IMR-90 (cell line): ENCODE data around the gene SFXN3. TPM values are rescaled to one million over a fixed set of nuclear protein-coding genes. Genes with fewer than 3 reads are reported as not detected.

Source experiments
- ATAC-seq: fragments of 200-7000 bp; cut with Tn5 transposase; 2 replicates; pipeline ENCODE4 v1.9.1; 2020; ENCODE audit warnings: low read depth, mild to moderate bottlenecking, moderate library complexity
- BruUV-seq: library from RNA; stranded (reverse); fragments of 400-500 nt; replicated peaks from 2 replicates; lab custom pipeline; 2021; lab: Mats Ljungman, UMichigan
- CTCF ChIA-PET: fragments of 300-600 bp; formaldehyde crosslinking; extraction: SDS; loops from one replicate; lab custom pipeline; 2021; ENCODE audit warnings: antibody characterized with exemption; lab: Yijun Ruan, JAX
- POLR2A ChIA-PET: fragments of 300-600 bp; sonication (Branson Sonifier 250); formaldehyde crosslinking; loops from one replicate; lab custom pipeline; 2022; ENCODE audit warnings: antibody characterized with exemption; ENCODE audit not compliant: unreplicated experiment; lab: Charles Lee
- DNase-seq: peaks from one replicate; pipeline ENCODE4 v3.0.0; 2013
- H2AFZ ChIP-seq: replicated peaks from 2 replicates; pipeline ENCODE3; 2013; ENCODE audit warnings: low read length, mild to moderate bottlenecking; ENCODE audit not compliant: poor library complexity
- H2AK5ac ChIP-seq: 2 replicates; pipeline ENCODE4 v1.6.1; 2013; ENCODE audit warnings: low read depth, low read length, inconsistent platforms
- H2AK9ac ChIP-seq: replicated peaks from 2 replicates; pipeline ENCODE3; 2013; ENCODE audit warnings: mild to moderate bottlenecking, low read depth, low read length, moderate library complexity; ENCODE audit not compliant: poor library complexity
- H2BK120ac ChIP-seq: 2 replicates; pipeline ENCODE4 v1.6.1; 2013; ENCODE audit warnings: low read depth, low read length, inconsistent platforms
- H2BK15ac ChIP-seq: 3 replicates; pipeline ENCODE4 v1.6.1; 2013; ENCODE audit warnings: low read depth, low read length, inconsistent platforms
- H2BK20ac ChIP-seq: 2 replicates; pipeline ENCODE4 v1.6.1; 2013; ENCODE audit warnings: low read depth, mild to moderate bottlenecking, inconsistent platforms, low read length, moderate library complexity
- H2BK5ac ChIP-seq: 2 replicates; pipeline ENCODE4 v1.6.1; 2013; ENCODE audit warnings: mild to moderate bottlenecking, low read depth, low read length, inconsistent platforms; ENCODE audit not compliant: poor library complexity, severe bottlenecking
- H3K14ac ChIP-seq: replicated peaks from 2 replicates; pipeline ENCODE4 v1.6.1; 2013; ENCODE audit warnings: low read depth, low read length, inconsistent platforms
- H3K18ac ChIP-seq: 2 replicates; pipeline ENCODE4 v1.6.1; 2013; ENCODE audit warnings: low read depth, low read length, control low read depth
- H3K23ac ChIP-seq: 2 replicates; pipeline ENCODE4 v1.6.1; 2013; ENCODE audit warnings: low read depth, low read length, inconsistent platforms
- H3K27ac ChIP-seq: 2 replicates; pipeline ENCODE4 v1.5.1; 2013; ENCODE audit warnings: mild to moderate bottlenecking, control low read depth, low read length; ENCODE audit not compliant: insufficient read depth
- H3K27me3 ChIP-seq: 2 replicates; pipeline ENCODE4 v1.6.1; 2013; ENCODE audit warnings: low read length; ENCODE audit not compliant: control insufficient read depth, insufficient read depth
- H3K36me3 ChIP-seq: 2 replicates; pipeline ENCODE4 v1.6.1; 2013; ENCODE audit warnings: low read length, mixed read lengths; ENCODE audit not compliant: control insufficient read depth, insufficient read depth
- H3K4ac ChIP-seq: 2 replicates; pipeline ENCODE4 v1.6.1; 2013; ENCODE audit warnings: low read depth, low read length, inconsistent platforms
- H3K4me1 ChIP-seq: 2 replicates; pipeline ENCODE4 v1.6.1; 2013; ENCODE audit warnings: low read length, mixed read lengths; ENCODE audit not compliant: control insufficient read depth, insufficient read depth
- H3K4me2 ChIP-seq: 2 replicates; pipeline ENCODE4 v1.6.1; 2013; ENCODE audit warnings: low read depth, mild to moderate bottlenecking, control low read depth, low read length, moderate library complexity
- H3K4me3 ChIP-seq: 2 replicates; pipeline ENCODE4 v1.5.1; 2013; ENCODE audit warnings: low read depth, mild to moderate bottlenecking, control low read depth, low read length, moderate library complexity; ENCODE audit not compliant: insufficient read depth
- H3K56ac ChIP-seq: 2 replicates; pipeline ENCODE4 v1.6.1; 2013; ENCODE audit warnings: low read length, inconsistent platforms; ENCODE audit not compliant: insufficient read depth; ENCODE audit errors: extremely low read depth
- H3K79me1 ChIP-seq, 2 experiments: 2 replicates each; pipeline ENCODE4 v1.6.1; 2013; ENCODE audit warnings: low read length in 2 of 2, inconsistent platforms in 1 of 2, low read depth in 1 of 2
- H3K9ac ChIP-seq: 2 replicates; pipeline ENCODE4 v1.6.1; 2013; ENCODE audit warnings: low read depth, low read length, control low read depth
- H3K9me1 ChIP-seq: 2 replicates; pipeline ENCODE4 v1.6.1; 2013; ENCODE audit warnings: low read length, inconsistent platforms; ENCODE audit not compliant: insufficient read depth
- H3K9me3 ChIP-seq: 2 replicates; pipeline ENCODE4 v1.6.1; 2013; ENCODE audit warnings: low read length; ENCODE audit not compliant: control insufficient read depth, insufficient read depth
- H4K20me1 ChIP-seq: 2 replicates; pipeline ENCODE4 v1.6.1; 2013; ENCODE audit warnings: low read length, inconsistent platforms; ENCODE audit not compliant: insufficient read depth
- H4K5ac ChIP-seq: 2 replicates; pipeline ENCODE4 v1.6.1; 2013; ENCODE audit warnings: mild to moderate bottlenecking, low read depth, low read length, control low read depth
- H4K8ac ChIP-seq, 2 experiments: 2 replicates each; pipeline ENCODE4 v1.6.1; 2013; ENCODE audit warnings: low read depth in 2 of 2, low read length in 2 of 2, control low read depth in 1 of 2, inconsistent platforms in 1 of 2
- H4K91ac ChIP-seq: 2 replicates; pipeline ENCODE4 v1.6.1; 2013; ENCODE audit warnings: low read depth, low read length, inconsistent platforms; ENCODE audit not compliant: insufficient read depth
- BHLHE40 ChIP-seq: fragments of 150-350 bp; IDR thresholded peaks from 2 replicates; pipeline ENCODE4 v1.6.1; 2016; ENCODE audit warnings: mild to moderate bottlenecking, low read depth, low read length
- CHD1 ChIP-seq: IDR thresholded peaks from 2 replicates; pipeline ENCODE4 v1.6.1; 2012; ENCODE audit warnings: low read depth, low read length, improper control_type of control experiment
- FOS ChIP-seq: fragments of 150-350 bp; IDR thresholded peaks from 2 replicates; pipeline ENCODE4 v1.6.1; 2016; ENCODE audit warnings: low read depth, low read length
- RAD21 ChIP-seq: IDR thresholded peaks from 2 replicates; pipeline ENCODE4 v1.6.1; 2012; ENCODE audit warnings: low read length, improper control_type of control experiment
- RCOR1 ChIP-seq: IDR thresholded peaks from 2 replicates; pipeline ENCODE4 v1.6.1; 2012; ENCODE audit warnings: mild to moderate bottlenecking, low read length, improper control_type of control experiment; ENCODE audit not compliant: insufficient replicate concordance
- RFX5 ChIP-seq: IDR thresholded peaks from 2 replicates; pipeline ENCODE4 v1.8.0; 2012; ENCODE audit warnings: low read depth, mild to moderate bottlenecking, low read length, moderate library complexity
- SMC3 ChIP-seq: fragments of 150-350 bp; IDR thresholded peaks from 2 replicates; pipeline ENCODE4 v1.6.1; 2016; ENCODE audit warnings: low read depth, mild to moderate bottlenecking, antibody characterized with exemption, low read length, moderate library complexity
- WGBS, 2 experiments: methylation state at CpG; one replicate each; pipeline versions ENCODE4 v1.1.5 to v1.1.7; 2013; ENCODE audit warnings: missing lambda C conversion rate in 2 of 2; ENCODE audit not compliant: insufficient read length in 1 of 2; ENCODE audit errors: extremely low coverage in 2 of 2; 5-methylcytosine and 5-hydroxymethylcytosine counted together
- dilution Hi-C: fragments of 300-500 bp; cut with HindIII; formaldehyde crosslinking; loops from one replicate; pipeline ENCODE4 v1.14.3; 2018; ENCODE audit warnings: low sequenced_read_pairs; ENCODE audit not compliant: unreplicated experiment
- in situ Hi-C: fragments of 300-500 bp; cut with MboI; formaldehyde crosslinking; loops from 3 replicates; pipeline ENCODE4 v1.14.3; 2019; ENCODE audit warnings: low sequenced_read_pairs, inconsistent platforms, mixed read lengths
- intact Hi-C: fragments of 100-400 bp; cut with micrococcal nuclease; formaldehyde crosslinking; loops from 2 replicates; pipeline ENCODE4 v1.10.0; 2022
- polyA plus RNA-seq, 3 experiments: library from polyadenylated mRNA; depleted of rRNA; stranded (reverse); fragments of >200 nt; gene quantifications; 2 replicates each; pipeline ENCODE4 v1.2.3, GENCODE V29; 2012; ENCODE audit warnings: low replicate concordance in 1 of 3
- total RNA-seq: library from RNA; depleted of rRNA; stranded (reverse); fragments of >200 nt; gene quantifications from 2 replicates; pipeline ENCODE4 v1.2.3, GENCODE V29; 2012

Gene SFXN3
- total and polyA plus RNA-seq, 2 of the 4 experiments (the other 2 are of a cell fraction), result 64.7 to 77.2 TPM

- intact Hi-C loops (no loop called here), dilution Hi-C loops (no loop called here)
These were observed 4.3 kb downstream of the SFXN3 start for GRCh38 chr10:101035314-101035713.

More at GRCh38 chr10:101035314-101035713, 4.3 kb downstream of the SFXN3 start:
- no peak overlapping the region for H3K4me2 ChIP-seq
- H3K23ac ChIP-seq, result no peak overlapping the region
- no peak overlapping the region for H4K8ac ChIP-seq
- no TSS peak for BruUV-seq
- peaks cover 2% of the 10 kb centered on the region; the same call in 1 of the 2 replicates for H3K9me1 ChIP-seq
- no peak overlapping the region for H4K91ac ChIP-seq
- H3K4me1 ChIP-seq, result peaks cover 2% of the 10 kb centered on the region
- no peak overlapping the region for H2BK120ac ChIP-seq
- H4K5ac ChIP-seq, result no peak overlapping the region
- peaks cover 49% of the 10 kb centered on the region for H3K36me3 ChIP-seq
- in situ Hi-C loops, result no loop called here
- H3K27me3 ChIP-seq, result no peaks in the 10 kb centered on the region
- H3K14ac ChIP-seq, result no peak overlapping the region
- DNase-seq, result no peak
- H3K56ac ChIP-seq, result no peak overlapping the region
- H3K27ac ChIP-seq, result no peak overlapping the region
- no peak overlapping the region for H3K9ac ChIP-seq
- no peak overlapping the region for H2BK15ac ChIP-seq
- ChIA-PET CTCF (interaction anchor here (1.0 to 1.2 kb wide), 2 partner anchors 16 to 107 kb away, joined by 3 read pairs; no protein-coding TSS in a partner anchor), POLR2A (no interaction called here)
- 94% methylated on average over 6 of the region's 7 CpGs; no CpG with 5 or more reads in 1 of the 2 experiments for WGBS, 2 experiments
- H4K20me1 ChIP-seq, result peaks cover 36% of the 10 kb centered on the region
- H3K9me3 ChIP-seq, result no peaks in the 10 kb centered on the region
- H2AFZ ChIP-seq, result no peak overlapping the region
- peaks cover 21 to 64% of the 10 kb centered on the region in 2 experiments; a peak in 3 of 4 replicates for H3K79me1 ChIP-seq
- ATAC-seq, result no peak
- H3K4ac ChIP-seq, result no peak overlapping the region
- no peak overlapping the region for H2AK9ac ChIP-seq
- no peak overlapping the region for H3K4me3 ChIP-seq
- TF ChIP-seq CHD1 (no peak), RAD21 (no peak), RCOR1 (no peak), FOS (no peak), SMC3 (no peak), BHLHE40 (no peak), RFX5 (no peak)
- no peak overlapping the region for H2BK20ac ChIP-seq
- H2AK5ac ChIP-seq, result no peak overlapping the region
- no peak overlapping the region for H2BK5ac ChIP-seq
- H3K18ac ChIP-seq, result no peak overlapping the region
